IPS DF 4.7 (cell line): ENCODE data around the gene SEMA6A.

Source experiments
- DNase-seq: peaks from one replicate; pipeline ENCODE4 v3.0.0-alpha.2; 2013; ENCODE audit warnings: low spot score; ENCODE audit errors: extremely low read depth

SEMA6A gene

GRCh38 chr5:116576053-116576713 lies 1.6 kb upstream of the SEMA6A start:
- DNase-seq = no peak

GRCh38 chr5:116575326-116576052 lies 866 bp upstream of the SEMA6A start:
- no peak for DNase-seq

GRCh38 chr5:116573702-116574366 lies 789 bp downstream of the SEMA6A start:
- no peak for DNase-seq

- DNase-seq = no peak
Measured at GRCh38 chr5:116573279-116573701, 1.3 kb downstream of the SEMA6A start.

GRCh38 chr5:116572350-116573278 lies 2.0 kb downstream of the SEMA6A start:
- no peak for DNase-seq

- no peak for DNase-seq
Measured at GRCh38 chr5:116571568-116572349, 2.9 kb downstream of the SEMA6A start.

GRCh38 chr5:116569999-116570398 lies 4.6 kb downstream of the SEMA6A start:
- no peak for DNase-seq

- no peak for DNase-seq
Measured at GRCh38 chr5:116567106-116567505, 7.5 kb downstream of the SEMA6A start.

- no peak for DNase-seq
Measured at GRCh38 chr5:116566251-116566650, 8.4 kb downstream of the SEMA6A start.

GRCh38 chr5:116564756-116565490 lies 9.7 kb downstream of the SEMA6A start:
- no peak for DNase-seq

GRCh38 chr5:116564312-116564711 lies 10.3 kb downstream of the SEMA6A start:
- DNase-seq = no peak

GRCh38 chr5:116563736-116564308 lies 10.8 kb downstream of the SEMA6A start:
- no peak for DNase-seq

GRCh38 chr5:116562669-116563068 lies 12.0 kb downstream of the SEMA6A start:
- DNase-seq = no peak

GRCh38 chr5:116561658-116562057 lies 13.0 kb downstream of the SEMA6A start:
- DNase-seq = no peak

- no peak for DNase-seq
Measured at GRCh38 chr5:116559673-116560164, 14.9 kb downstream of the SEMA6A start.

- no peak for DNase-seq
Measured at GRCh38 chr5:116559239-116559638, 15.4 kb downstream of the SEMA6A start.

GRCh38 chr5:116557669-116558271 lies 16.9 kb downstream of the SEMA6A start:
- DNase-seq = no peak

GRCh38 chr5:116554764-116555163 lies 19.9 kb downstream of the SEMA6A start:
- no peak for DNase-seq

GRCh38 chr5:116553366-116553765 lies 21.3 kb downstream of the SEMA6A start:
- DNase-seq = no peak
